ENCODE measurements around the gene CHFR.
"Not testable (repeated sequence)": the region's sequence is repeated elsewhere in the genome, so short reads cannot be mapped to it uniquely, and the experiment has no call there.

Gene CHFR, protein sequence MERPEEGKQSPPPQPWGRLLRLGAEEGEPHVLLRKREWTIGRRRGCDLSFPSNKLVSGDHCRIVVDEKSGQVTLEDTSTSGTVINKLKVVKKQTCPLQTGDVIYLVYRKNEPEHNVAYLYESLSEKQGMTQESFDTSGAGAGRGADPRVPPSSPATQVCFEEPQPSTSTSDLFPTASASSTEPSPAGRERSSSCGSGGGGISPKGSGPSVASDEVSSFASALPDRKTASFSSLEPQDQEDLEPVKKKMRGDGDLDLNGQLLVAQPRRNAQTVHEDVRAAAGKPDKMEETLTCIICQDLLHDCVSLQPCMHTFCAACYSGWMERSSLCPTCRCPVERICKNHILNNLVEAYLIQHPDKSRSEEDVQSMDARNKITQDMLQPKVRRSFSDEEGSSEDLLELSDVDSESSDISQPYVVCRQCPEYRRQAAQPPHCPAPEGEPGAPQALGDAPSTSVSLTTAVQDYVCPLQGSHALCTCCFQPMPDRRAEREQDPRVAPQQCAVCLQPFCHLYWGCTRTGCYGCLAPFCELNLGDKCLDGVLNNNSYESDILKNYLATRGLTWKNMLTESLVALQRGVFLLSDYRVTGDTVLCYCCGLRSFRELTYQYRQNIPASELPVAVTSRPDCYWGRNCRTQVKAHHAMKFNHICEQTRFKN

DNA sequence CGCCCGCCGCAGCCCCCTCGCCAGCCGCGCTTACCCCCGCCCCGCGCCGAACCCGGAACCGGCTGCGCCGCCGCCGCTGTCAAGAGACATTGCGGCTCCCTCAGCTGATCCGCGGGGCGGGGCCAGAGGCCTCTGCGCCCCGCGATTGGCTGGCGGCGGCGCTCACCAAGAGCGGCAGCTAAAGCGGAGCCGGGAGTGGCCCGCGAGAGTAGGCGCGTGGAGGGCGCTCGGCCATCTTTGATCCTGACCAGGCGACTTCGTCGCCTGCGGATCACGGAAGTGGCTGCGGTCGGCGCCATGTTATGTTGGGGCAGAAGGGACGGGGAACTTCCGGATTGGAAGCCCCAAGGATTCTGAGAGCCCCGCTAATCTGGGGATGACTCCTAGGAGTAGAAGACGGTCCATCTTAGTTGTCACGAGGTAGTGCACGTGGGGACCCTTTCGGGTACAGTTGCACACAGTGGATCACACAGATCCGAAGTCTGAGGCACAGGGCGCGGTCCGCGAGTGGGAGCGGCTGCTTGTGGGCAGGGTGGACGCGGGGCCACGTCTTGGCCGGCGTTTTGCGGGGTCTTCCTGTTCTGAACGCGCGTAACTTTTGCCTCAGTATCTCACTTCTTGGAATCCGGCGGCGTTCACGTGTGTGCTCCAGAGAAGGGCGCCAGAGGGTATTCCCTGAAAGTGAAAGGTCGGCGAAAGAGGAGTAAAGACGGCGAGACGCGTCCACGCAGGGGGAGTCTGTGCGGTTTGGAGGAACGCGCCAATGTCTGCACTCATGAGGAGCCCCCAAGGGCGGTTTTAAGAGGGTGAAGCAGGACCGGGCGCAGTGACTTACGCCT lies at the start of gene CHFR:
CHFR (minus strand) TSS at position 93 of the 839 bp plus-strand sequence. CDS start 277 bp downstream, outside the sequence.
- DNase-seq: peak; percentile 84 to 88

DNA sequence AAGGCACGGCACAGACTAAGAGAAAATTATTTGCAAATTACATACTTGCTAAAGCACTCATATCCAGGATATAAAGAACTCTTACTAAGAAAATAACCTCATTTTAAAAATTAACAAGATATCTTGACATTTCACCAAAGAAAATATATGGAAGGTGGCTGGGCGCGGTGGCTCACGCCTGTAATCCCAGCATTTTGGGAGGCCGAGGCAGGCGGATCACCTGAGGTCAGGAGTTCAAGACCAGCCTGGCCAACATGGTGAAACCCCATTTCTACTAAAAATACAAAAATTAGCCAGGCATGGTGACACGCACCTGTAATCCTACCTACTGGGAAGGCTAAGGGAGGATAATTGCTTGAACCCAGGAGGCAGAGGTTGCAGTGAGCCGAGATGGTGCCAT lies 49.5 kb upstream of the CHFR start:
- not testable (repeated sequence) for DNase-seq

DNA sequence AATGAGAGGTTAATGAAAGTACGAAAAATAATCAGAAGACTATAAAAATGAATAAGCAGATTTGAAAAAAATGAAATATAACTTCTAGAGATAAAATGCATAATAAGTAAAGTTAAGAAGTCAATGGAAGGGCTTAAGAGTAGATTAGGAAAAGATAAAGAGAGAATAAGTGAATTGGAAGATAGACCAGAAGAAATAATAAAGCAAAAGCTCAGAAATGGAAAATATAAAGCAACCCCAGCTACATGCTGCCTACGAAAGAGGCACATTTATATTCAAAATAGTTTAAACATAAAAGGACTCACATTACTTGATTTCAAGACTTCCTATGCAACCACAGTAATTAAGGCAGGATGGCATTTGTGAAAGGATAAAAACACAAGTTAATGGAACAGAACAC lies 48.8 kb upstream of the CHFR start:
- no peak for DNase-seq

DNA sequence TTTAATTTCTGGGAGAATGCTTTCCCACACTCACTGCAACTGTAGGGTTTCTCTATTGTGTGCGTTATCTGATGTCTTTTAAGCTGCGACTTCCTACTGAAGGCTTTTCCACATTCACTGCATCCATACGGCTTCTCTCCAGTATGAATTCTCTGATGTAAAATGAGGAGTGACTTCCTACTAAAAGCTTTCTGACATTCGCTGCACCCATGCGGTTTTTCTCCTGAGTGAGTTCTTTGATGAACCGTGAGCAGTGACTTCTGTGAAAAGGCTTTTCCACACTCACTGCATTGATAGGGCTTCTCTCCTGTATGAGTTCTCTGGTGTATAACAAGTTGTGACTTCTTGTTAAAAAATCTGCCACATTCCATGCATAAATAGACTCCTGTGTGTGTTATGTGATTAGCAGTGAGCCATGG lies 39.0 kb upstream of the CHFR start:
- no peak for DNase-seq

DNA sequence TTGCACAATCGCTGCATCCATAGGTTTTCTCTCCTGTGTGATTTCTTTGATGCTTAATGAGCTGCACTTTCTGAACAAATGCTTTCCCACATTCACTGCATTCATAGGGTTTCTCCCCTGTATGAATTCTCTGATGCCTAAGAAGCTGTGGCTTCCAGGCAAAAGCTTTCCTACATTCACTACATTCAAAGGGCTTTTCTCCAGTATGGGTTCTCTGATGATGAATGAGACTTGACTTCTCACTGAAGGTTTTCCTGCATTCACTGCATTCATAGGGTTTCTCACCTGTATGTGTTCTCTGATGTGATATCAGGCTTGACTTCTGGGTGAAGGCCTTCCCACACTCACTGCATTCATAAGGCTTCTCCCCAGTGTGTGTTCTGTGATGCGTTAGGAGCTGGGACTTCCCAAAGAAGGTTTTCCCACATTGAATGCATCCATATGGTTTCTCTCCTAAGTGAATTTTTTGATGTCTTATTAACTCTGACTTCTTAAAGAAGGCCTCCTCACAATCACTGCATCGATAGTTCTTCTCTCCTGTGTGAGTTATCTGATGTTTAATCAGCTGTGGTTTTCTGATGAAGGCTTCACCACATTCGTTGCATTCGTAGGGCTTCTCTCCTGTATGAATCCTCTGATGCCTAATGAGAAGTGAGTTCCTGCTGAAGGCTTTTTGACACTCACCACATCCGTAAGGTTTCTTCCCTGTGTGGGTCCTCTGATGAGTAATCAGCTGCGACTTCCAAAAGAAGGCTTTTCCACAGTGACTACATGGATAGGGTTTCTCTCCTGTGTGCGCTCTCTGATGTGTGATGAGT lies 38.4 kb upstream of the CHFR start:
- DNase-seq: no peak

DNA sequence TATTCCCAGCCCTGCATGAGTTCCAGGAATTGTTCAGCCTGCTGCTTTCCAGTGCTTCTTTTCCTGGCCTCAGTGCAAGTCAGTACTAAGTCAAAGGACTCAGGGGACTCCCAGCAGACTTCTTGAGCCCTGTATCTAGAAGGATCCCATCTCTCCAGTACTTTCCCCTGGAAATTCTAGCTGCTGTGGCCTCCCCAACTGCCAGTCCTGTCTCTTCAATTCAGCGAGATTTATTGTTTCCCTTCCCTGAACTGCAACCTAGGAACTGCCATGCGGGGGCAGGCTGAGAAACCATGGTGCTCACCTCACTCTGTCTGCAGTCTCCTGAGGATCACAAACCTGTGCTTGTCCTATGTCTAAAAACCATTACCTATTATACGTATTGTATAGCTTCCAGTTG lies 37.0 kb upstream of the CHFR start:
- no peak for DNase-seq

DNA sequence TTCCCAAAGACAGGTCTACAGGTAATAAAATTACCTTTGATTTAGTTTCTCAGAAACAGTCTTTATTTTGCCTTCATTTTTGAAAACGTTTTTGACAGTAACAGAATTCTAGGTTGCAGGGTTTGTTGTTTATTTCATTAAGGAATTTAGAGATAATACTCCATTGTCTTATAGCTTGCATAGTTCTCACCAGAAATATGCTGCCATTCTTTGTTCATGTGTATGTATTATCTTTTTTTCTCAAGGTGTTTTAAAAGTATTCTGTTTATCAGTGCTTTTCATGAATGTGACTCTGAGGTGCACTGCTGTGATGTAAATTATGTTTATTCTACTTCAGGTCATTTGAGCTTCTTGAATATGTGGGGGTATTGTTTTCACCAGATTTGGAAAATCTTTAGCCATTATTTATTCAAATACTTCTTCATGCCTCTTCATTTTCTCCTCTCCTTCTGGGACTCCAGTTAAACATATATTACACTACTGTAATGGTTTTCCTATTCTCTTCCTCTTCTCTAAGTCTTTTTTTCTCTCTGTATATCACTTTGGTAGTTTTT lies 36.0 kb upstream of the CHFR start:
- no peak for DNase-seq

DNA sequence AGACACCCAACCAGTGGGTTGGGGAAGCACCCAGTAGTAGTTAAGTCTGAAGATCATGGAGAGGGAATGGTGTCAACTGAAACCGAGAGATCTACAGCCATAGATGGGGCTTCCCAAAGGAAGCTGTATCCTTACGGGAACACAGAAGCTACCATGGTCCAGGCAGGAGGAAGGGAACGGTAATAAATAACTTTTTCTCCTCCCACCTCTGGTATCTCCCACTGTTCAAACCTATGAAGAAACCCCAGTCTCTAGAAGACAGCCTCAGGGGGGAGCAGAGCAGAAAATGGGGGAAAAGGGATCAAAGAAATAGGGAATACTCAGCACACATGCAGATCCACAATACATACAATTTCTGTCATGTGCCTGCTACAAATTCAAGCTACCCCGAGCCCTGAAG lies 35.3 kb upstream of the CHFR start:
- no peak for DNase-seq

DNA sequence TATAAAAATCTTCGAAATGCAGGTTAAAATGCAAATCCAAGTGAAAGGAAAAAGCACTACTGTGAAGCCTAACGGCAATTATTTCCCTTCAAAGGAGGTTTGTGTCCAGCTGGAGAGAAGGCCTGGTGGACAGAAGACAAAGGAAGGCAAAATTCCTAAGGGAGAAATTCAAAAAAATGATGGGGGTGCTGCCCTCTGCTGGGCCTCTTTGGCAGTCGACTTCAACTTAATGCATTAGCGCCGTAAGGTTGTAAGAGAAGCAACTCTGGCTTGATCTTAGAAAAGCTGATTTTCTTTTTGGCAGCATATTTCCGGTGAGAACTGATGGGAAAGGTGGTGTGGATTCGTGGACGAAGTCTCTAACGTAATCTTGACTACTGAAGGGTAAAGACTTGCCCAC lies 34.3 kb upstream of the CHFR start:
- no peak for DNase-seq

DNA sequence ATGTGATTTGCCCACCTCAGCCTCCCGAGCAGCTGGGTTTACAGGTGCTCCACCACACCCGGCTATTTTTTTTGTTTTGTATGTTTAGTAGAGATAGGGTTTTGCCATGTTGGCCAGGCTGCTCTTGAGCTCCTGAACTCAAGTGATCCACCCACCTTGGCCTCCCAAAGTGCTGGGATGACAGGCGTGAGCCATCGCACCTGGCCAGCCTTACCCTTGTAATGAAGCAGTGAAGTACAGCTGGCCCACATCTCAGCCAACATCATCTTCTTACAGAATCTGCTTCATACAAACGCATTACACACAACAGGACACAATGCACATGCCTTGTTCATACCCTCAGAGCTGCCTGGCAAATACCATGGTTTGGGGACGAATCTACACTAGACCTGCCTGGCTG lies 31.3 kb upstream of the CHFR start:
- no peak for DNase-seq

DNA sequence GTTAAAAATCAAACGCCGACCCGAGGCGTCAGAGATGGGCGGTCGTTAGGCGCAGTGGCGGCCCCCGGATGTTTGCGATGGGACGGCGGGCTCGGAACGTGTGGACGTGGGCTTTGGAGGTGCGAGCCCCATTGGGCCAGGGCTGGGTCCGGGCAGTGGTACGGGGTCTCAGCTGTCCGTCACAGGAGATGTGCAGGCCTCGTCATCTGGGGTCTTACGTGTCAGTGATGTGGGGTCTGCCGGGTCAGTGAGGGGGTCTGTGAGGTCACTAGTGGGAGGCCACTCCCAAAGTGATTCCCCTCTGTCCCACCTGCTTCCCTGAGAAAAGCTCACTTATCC lies 21.6 kb upstream of the CHFR start:
- DNase-seq: no peak

DNA sequence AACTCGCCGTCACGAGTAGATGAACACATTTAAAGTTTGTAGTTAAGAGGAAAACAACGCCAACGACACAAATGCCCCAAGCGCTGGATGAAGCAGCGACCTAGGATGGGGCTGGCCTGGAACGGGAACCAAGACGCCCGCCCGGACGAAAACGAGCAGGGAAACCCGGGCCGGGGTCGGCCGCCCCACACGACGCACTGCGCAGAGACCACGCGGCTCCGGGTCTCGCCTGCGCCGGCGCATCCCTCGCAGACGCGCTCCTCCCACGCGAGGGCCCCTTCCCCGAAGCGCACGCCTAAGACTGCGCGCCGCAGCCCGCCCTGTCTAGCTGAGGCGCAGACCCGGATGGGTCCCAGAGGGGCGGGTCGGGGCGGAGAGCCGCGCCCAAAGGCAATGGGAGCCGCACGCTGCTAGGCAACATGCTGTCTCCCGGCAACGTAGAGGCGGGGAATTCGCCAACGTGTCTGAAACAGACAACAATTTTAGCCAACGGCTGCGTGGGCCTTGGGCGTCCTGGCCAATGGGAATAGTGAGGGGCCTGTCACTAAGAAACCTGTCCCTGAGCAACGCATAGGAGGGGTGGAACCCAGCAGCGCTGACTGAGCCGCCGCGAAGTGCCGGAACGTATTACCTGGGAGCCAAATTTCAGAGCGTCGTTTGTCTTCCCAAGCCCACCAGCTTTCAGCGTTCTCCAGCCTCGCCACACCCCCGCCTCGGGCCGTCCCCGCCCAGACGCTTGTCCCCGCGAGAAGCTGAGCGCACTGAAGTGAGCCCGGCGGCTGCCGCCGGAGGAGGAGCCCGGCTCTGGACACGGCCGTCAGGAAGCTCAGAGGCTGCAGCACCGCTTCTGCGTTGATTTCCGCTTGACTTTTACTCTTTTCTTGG lies 21.0 kb upstream of the CHFR start:
- peak; percentile 92 to 93 for DNase-seq

DNA sequence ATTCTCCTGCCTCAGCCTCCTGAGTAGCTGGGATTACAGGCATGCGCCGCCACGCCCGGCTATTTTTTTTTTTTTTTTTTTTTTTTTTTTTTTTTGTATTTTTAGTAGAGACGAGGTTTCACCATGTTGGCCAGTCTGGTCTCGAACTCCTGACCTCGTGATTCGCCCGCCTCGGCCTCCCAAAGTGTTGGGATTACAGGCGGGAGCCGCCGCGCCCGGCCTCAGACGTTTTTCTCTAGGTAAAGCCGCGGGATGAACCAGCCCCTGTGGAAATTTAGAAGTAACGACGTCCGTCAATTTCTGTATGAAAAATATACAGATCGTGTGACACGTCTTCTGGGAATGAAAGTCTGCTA lies 20.4 kb upstream of the CHFR start:
- DNase-seq: not testable (repeated sequence)

DNA sequence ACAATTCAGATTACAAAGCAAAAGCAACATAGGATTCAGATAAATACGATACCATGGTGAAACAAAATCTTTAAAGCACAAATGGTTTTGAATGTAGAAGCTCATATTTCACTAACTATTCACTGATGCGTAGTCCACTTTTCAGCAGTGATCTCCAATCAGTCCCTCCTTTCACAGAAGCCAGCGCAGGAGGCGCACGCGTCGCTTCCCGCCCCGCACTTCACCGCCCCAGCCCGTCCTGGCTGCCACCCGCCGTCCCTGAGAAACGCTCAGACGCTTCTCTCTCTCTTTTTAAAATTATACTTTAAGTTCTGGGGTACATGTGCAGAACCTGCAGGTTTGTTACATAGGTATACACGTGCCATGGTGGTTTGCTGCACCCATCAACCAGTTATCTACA lies 19.8 kb upstream of the CHFR start:
- no peak for DNase-seq

DNA sequence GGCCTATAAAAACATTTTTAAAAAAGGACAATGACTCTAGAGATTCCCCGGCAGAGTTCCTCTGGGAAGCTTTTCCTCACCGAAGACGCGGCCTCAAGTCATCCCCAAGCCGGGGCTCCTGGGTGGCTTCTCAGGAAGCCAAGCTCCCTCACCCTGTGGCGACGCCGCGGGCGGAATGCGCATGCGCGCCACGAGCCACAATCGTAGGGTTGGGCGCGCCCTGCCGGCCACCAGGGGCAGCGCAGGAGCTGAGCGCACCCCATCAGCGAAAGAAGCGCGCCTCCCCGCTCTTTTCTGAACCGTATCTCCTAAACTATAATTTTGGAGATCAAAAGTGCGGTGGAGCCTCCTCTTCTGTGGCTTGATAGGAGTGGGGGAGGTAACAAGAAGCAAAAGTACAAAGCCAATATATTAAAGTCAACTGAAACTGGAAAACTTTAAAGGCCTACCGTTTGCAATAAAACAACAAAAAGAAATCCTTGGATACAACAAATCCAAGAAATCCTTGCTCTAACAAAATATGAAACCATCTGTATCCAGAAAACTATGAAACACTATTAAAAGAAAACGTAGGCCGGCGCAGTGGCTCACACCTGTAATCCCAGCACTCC lies 17.4 kb upstream of the CHFR start:
- DNase-seq: peak; percentile 86 to 96

DNA sequence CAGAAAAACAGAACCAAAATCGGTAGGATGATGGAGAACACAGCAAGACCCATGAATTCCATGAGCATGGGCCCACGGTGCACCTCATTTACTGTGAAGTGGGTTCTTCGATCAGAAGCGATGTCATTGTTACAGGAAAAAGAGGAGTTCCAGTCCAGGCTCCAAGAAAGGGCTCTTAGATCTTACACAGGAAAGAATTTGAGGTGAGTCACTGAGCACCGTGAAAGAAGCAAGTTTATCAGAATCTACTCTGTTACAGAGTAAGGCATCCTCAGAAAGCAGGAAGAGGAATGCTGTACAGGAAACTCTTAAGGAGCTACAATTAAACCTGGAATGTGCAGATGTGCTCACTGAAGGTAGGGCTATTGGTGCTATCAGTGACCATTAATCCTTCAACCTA lies 11.6 kb upstream of the CHFR start:
- DNase-seq: no peak

DNA sequence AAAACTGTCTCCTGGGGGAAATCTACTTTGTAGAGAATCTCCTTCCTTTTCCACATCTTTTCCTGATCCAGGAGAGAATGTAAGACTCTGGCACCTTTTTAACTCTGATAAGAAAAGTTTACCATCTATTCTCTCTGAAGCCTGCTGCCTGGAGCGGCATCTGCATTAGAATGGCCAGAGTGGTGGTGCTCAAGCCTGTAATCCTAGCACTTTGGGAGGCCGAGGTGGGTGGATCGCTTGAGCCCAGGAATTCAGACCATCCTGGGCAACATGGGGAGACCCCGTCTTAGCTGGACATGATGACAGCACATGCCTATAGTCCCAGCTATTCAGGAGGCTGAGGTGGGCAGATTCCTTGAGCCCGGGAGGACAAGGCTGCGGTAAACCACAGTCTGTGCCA lies 1.4 kb upstream of the CHFR start:
- no peak for DNase-seq

DNA sequence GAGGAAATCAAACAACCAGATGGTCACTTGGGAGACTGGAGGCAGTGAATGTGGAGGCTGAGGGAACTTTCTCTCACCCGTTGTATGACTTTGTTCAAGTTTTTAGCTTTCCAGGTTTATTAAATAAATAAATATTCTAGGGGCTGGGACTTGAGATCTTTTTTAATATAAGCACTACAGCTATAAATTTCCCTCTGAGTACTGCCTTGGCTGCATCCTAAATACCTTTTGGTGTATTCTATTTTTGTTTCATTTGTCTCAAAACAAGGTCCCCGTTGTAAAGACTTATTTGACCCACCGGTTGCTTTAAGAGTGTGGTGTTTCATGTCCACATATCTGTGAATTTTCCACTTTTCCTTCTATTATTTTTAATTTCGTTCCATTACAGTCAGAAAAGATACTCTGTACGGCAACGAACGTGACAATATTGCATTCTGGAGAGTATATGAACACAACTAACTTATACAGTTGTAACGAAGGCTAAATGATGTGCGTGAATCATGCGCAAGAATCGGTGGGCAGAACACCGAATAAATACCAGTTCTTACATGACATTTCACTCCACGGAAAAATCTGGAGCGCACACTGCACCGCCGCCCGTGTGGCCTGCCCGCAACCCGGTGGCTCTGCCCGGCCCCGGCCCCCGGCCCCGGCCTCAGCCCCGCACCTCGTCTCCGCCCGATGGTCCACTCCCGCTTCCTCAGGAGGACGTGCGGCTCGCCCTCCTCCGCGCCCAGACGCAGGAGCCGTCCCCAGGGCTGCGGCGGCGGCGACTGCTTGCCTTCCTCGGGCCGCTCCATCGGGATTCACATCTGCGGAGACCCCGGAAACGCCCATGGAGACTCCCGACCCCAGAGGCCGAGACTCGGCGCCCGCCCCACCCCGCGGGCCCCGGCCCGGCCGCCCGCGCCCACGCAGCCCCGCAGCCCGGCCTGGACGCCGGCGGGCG lies 602 bp downstream of the CHFR start:
- no peak for DNase-seq

DNA sequence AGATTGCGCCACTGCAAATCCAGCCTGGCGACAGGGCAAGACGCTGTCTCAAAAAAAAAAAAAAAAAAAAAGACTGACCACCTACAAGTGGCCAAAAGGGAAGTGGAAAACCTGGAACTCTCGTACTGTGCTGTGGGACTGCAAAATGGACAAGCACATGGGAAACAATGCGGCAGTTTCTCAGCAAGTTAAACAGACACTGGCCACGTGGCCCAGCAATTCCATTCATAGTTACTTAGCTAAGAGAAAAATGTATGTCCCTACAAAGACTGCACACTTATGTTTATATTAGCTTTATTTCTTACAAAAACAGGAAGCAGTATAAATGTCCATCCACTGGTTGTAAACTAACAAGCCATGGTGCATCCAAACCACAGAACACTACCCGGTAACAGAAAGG lies 5.6 kb downstream of the CHFR start:
- no peak for DNase-seq

DNA sequence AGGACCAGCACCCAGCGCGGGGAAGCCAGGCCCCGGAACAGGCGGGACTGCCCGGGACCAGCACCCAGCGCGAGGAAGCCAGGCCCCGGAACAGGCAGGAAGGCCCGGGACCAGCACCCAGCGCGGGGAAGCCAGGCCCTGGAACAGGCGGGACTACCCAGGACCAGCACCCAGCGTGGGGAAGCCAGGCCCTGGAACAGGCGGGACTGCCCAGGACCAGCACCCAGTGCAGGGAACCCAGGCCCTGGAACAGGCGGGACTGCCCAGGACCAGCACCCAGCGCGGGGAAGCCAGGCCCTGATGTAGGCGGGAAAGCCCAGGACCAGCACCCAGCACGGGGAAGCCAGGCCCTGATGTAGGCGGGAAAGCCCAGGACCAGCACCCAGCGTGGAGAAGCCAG lies 12.8 kb downstream of the CHFR start:
- not testable (repeated sequence) for DNase-seq
